ENCODE results near the gene MFGE8.

DNA sequence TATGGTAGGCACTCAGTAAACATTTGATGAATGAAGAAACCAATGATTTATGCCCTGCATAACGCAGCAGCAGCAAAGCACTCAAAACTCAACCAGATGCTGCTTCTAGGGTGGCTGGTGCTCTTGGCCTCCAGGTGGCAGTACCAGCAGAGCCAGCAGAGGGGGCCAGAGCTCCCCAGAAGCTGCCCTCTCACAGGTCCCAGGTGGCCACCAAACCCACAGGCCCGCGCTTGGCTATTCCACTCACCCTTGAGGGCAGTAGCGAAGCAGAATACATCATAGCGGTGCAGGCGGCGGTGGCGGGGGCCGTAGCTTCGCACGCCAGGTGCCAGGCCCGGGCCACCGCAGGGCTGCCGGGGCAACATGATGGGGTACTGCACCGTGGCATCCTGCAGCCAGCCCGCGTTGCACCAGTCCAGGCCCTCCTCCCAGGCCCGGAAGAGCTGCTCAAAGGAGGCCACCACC, 34.4 kb downstream of the MFGE8 start:
- TF ChIP-seq, protein P1, sequence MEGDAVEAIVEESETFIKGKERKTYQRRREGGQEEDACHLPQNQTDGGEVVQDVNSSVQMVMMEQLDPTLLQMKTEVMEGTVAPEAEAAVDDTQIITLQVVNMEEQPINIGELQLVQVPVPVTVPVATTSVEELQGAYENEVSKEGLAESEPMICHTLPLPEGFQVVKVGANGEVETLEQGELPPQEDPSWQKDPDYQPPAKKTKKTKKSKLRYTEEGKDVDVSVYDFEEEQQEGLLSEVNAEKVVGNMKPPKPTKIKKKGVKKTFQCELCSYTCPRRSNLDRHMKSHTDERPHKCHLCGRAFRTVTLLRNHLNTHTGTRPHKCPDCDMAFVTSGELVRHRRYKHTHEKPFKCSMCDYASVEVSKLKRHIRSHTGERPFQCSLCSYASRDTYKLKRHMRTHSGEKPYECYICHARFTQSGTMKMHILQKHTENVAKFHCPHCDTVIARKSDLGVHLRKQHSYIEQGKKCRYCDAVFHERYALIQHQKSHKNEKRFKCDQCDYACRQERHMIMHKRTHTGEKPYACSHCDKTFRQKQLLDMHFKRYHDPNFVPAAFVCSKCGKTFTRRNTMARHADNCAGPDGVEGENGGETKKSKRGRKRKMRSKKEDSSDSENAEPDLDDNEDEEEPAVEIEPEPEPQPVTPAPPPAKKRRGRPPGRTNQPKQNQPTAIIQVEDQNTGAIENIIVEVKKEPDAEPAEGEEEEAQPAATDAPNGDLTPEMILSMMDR (IDR thresholded peaks at IDR 0.05): peak in 3 of 6 experiments; percentile 29 to 35 (median 33)
- no peak for TF ChIP-seq POLR2A (IDR thresholded peaks at IDR 0.05)

All from Peyer's patch (tissue), 4 donors.